OCI-LY3 (cell line): Measurements from ENCODE around the gene MFSD6.

ENCODE experiments used
- EZH2phosphoT487 ChIP-seq: fragments of 200-600 bp; shearing (Covaris generic); IDR thresholded peaks from 2 replicates; pipeline ENCODE4 v1.6.1; 2018; ENCODE audit warnings: antibody characterized with exemption, mixed run types, low read depth
- TF ChIP-seq, protein P1 (sequence below): fragments of 200-600, 300-600 bp; sonication (generic); IDR thresholded peaks from 2 replicates; pipeline ENCODE4 v1.5.1; 2014; ENCODE audit warnings: antibody characterized with exemption, low read length, low read depth

DNA sequence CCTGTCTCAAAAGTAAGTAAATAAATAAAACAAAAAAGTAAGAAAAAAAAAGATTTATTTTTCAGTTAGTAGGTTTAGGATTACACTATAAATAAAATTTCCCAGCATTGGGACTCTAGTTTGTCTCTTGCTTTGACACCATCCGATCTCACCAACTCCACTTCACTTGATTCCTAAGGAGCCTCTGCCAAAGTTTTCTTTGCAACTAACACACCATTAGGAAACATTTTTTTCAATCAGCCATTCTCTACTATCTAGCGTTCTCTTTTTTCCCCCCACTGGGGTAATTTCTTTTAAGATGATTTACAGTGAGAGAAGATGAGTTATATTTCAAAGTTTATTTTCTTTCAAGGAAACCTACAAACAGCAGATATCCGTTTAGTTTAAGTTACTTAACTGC, 136.9 kb downstream of the MFSD6 start:
- TF ChIP-seq, protein P1, sequence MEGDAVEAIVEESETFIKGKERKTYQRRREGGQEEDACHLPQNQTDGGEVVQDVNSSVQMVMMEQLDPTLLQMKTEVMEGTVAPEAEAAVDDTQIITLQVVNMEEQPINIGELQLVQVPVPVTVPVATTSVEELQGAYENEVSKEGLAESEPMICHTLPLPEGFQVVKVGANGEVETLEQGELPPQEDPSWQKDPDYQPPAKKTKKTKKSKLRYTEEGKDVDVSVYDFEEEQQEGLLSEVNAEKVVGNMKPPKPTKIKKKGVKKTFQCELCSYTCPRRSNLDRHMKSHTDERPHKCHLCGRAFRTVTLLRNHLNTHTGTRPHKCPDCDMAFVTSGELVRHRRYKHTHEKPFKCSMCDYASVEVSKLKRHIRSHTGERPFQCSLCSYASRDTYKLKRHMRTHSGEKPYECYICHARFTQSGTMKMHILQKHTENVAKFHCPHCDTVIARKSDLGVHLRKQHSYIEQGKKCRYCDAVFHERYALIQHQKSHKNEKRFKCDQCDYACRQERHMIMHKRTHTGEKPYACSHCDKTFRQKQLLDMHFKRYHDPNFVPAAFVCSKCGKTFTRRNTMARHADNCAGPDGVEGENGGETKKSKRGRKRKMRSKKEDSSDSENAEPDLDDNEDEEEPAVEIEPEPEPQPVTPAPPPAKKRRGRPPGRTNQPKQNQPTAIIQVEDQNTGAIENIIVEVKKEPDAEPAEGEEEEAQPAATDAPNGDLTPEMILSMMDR: no peak
- no peak for TF ChIP-seq EZH2phosphoT487
